Measurements from ENCODE around the gene CHST8.

The CHST8 gene

GRCh38 chr19:33745297-33745696 is 123.5 kb downstream of the CHST8 start:
- DNase-seq (ENCODE audit: low spot score): no peak

- no peak for DNase-seq (ENCODE audit: low spot score)
Observed at GRCh38 chr19:33746159-33746558, 124.4 kb downstream of the CHST8 start.

- DNase-seq (ENCODE audit: low spot score): no peak
Observed at GRCh38 chr19:33747273-33747672, 125.5 kb downstream of the CHST8 start.

- DNase-seq (ENCODE audit: low spot score): no peak
Observed at GRCh38 chr19:33748231-33748630, 126.5 kb downstream of the CHST8 start.

GRCh38 chr19:33749016-33749415 is 127.3 kb downstream of the CHST8 start:
- DNase-seq (ENCODE audit: low spot score): no peak

GRCh38 chr19:33749619-33750175 is 127.9 kb downstream of the CHST8 start:
- DNase-seq (ENCODE audit: low spot score): no peak

GRCh38 chr19:33750587-33751435 is 129.1 kb downstream of the CHST8 start:
- DNase-seq (ENCODE audit: low spot score): no peak

GRCh38 chr19:33751436-33751770 is 129.7 kb downstream of the CHST8 start:
- DNase-seq (ENCODE audit: low spot score): no peak

- no peak for DNase-seq (ENCODE audit: low spot score)
Observed at GRCh38 chr19:33752018-33752800, 130.5 kb downstream of the CHST8 start.

GRCh38 chr19:33752945-33753344 is 131.2 kb downstream of the CHST8 start:
- DNase-seq (ENCODE audit: low spot score): no peak

GRCh38 chr19:33754361-33754760 is 132.6 kb downstream of the CHST8 start:
- DNase-seq (ENCODE audit: low spot score): no peak

GRCh38 chr19:33755099-33756035 is 133.6 kb downstream of the CHST8 start:
- DNase-seq (ENCODE audit: low spot score): no peak

- DNase-seq (ENCODE audit: low spot score): no peak
Observed at GRCh38 chr19:33756177-33756576, 134.4 kb downstream of the CHST8 start.

- DNase-seq (ENCODE audit: low spot score): peak; percentile 84
Observed at GRCh38 chr19:33758541-33759013, 136.8 kb downstream of the CHST8 start.

GRCh38 chr19:33759356-33759755 is 137.6 kb downstream of the CHST8 start:
- no peak for DNase-seq (ENCODE audit: low spot score)

- DNase-seq (ENCODE audit: low spot score): no peak
Observed at GRCh38 chr19:33763633-33764371, 142.0 kb downstream of the CHST8 start.

GRCh38 chr19:33766623-33767022 is 144.9 kb downstream of the CHST8 start:
- DNase-seq (ENCODE audit: low spot score): no peak

- no peak for DNase-seq (ENCODE audit: low spot score)
Observed at GRCh38 chr19:33767898-33768413, 146.2 kb downstream of the CHST8 start.

- DNase-seq (ENCODE audit: low spot score): no peak
Observed at GRCh38 chr19:33769208-33769607, 147.5 kb downstream of the CHST8 start.

GRCh38 chr19:33770107-33770506 is 148.4 kb downstream of the CHST8 start:
- no peak for DNase-seq (ENCODE audit: low spot score)

Data from SW480 (cell line).